H9 (cell line): Measurements from ENCODE around the gene MSMB. TPM values are rescaled to one million over a fixed set of nuclear protein-coding genes. Genes with fewer than 3 reads are reported as not detected.

Source experiments
- DNase-seq: peaks from one replicate; pipeline ENCODE4 v3.0.0-alpha.2; 2017
- H2AFZ ChIP-seq: one replicate; pipeline ENCODE4 v1.6.1; 2013; ENCODE audit warnings: mild to moderate bottlenecking, low read length, control low read depth, moderate library complexity
- H2AK5ac ChIP-seq: 2 replicates; pipeline ENCODE4 v1.6.1; 2013; ENCODE audit warnings: low read length, control low read depth, mixed read lengths; ENCODE audit not compliant: insufficient read length
- H2BK120ac ChIP-seq: one replicate; pipeline ENCODE4 v1.6.1; 2013; ENCODE audit warnings: low read depth, mild to moderate bottlenecking, low read length, control low read depth, inconsistent platforms; ENCODE audit not compliant: poor library complexity, severe bottlenecking
- H2BK12ac ChIP-seq: 2 replicates; pipeline ENCODE4 v1.6.1; 2013; ENCODE audit warnings: low read length, control low read depth, mixed read lengths, low read depth; ENCODE audit not compliant: insufficient read length
- H2BK15ac ChIP-seq: 2 replicates; pipeline ENCODE4 v1.6.1; 2013; ENCODE audit warnings: low read depth, low read length, control low read depth
- H2BK20ac ChIP-seq: one replicate; pipeline ENCODE4 v1.6.1; 2013; ENCODE audit warnings: low read depth, mild to moderate bottlenecking, low read length, control low read depth, inconsistent platforms; ENCODE audit not compliant: poor library complexity, severe bottlenecking
- H2BK5ac ChIP-seq: 2 replicates; pipeline ENCODE4 v1.6.1; 2013; ENCODE audit warnings: low read length, control low read depth, mixed read lengths; ENCODE audit not compliant: insufficient read length
- H3K14ac ChIP-seq: 2 replicates; pipeline ENCODE4 v1.6.1; 2013; ENCODE audit warnings: low read length, control low read depth; ENCODE audit not compliant: insufficient read depth
- H3K18ac ChIP-seq: 2 replicates; pipeline ENCODE4 v1.6.1; 2013; ENCODE audit warnings: low read depth, mild to moderate bottlenecking, mixed read lengths, low read length, control low read depth; ENCODE audit not compliant: insufficient read length
- H3K23ac ChIP-seq: 2 replicates; pipeline ENCODE4 v1.6.1; 2013; ENCODE audit warnings: low read length, control low read depth, mixed read lengths, low read depth; ENCODE audit not compliant: insufficient read length
- H3K23me2 ChIP-seq: 2 replicates; pipeline ENCODE4 v1.6.1; 2013; ENCODE audit warnings: low read depth, mild to moderate bottlenecking, mixed read lengths, low read length, control low read depth; ENCODE audit not compliant: insufficient read length, poor library complexity, severe bottlenecking
- H3K27ac ChIP-seq: 2 replicates; pipeline ENCODE4 v1.5.1; 2013; ENCODE audit warnings: low read length, control low read depth, mixed read lengths, low read depth; ENCODE audit not compliant: insufficient read length
- H3K27me3 ChIP-seq: 2 replicates; pipeline ENCODE4 v1.6.1; 2013; ENCODE audit warnings: low read length, control low read depth, inconsistent platforms; ENCODE audit not compliant: insufficient read depth
- H3K4ac ChIP-seq: 2 replicates; pipeline ENCODE4 v1.6.1; 2013; ENCODE audit warnings: low read depth, mild to moderate bottlenecking, control low read depth, inconsistent platforms, low read length, moderate library complexity
- H3K4me1 ChIP-seq: 2 replicates; pipeline ENCODE4 v1.6.1; 2013; ENCODE audit warnings: low read length, control low read depth, inconsistent platforms; ENCODE audit not compliant: insufficient read depth
- H3K4me2 ChIP-seq: 2 replicates; pipeline ENCODE4 v1.6.1; 2013; ENCODE audit warnings: low read length, control low read depth, mixed read lengths; ENCODE audit not compliant: insufficient read length, insufficient read depth
- H3K56ac ChIP-seq: 2 replicates; pipeline ENCODE4 v1.6.1; 2013; ENCODE audit warnings: low read depth, mild to moderate bottlenecking, mixed read lengths, low read length, control low read depth; ENCODE audit not compliant: insufficient read length
- H3K79me1 ChIP-seq: 2 replicates; pipeline ENCODE4 v1.6.1; 2013; ENCODE audit warnings: low read depth, mild to moderate bottlenecking, moderate library complexity, low read length, control low read depth, inconsistent platforms; ENCODE audit not compliant: insufficient read depth, poor library complexity, severe bottlenecking
- H3K79me2 ChIP-seq: 2 replicates; pipeline ENCODE4 v1.6.1; 2013; ENCODE audit warnings: low read length, control low read depth, inconsistent platforms; ENCODE audit not compliant: insufficient read depth
- H3K9ac ChIP-seq: 2 replicates; pipeline ENCODE4 v1.6.1; 2013; ENCODE audit warnings: low read length, control low read depth, mixed read lengths; ENCODE audit not compliant: insufficient read length; ENCODE audit errors: extremely low read depth
- H3K9me3 ChIP-seq: one replicate; pipeline ENCODE4 v1.6.1; 2013; ENCODE audit warnings: low read depth, low read length, inconsistent platforms; ENCODE audit not compliant: control insufficient read depth
- H3T11ph ChIP-seq: one replicate; pipeline ENCODE4 v1.6.1; 2013; ENCODE audit warnings: mild to moderate bottlenecking, low read length, control low read depth, inconsistent platforms
- H4K20me1 ChIP-seq: one replicate; pipeline ENCODE4 v1.6.1; 2013; ENCODE audit not compliant: control insufficient read depth, insufficient read length, insufficient read depth
- H4K5ac ChIP-seq: 2 replicates; pipeline ENCODE4 v1.6.1; 2013; ENCODE audit warnings: low read depth, mild to moderate bottlenecking, mixed read lengths, low read length, control low read depth; ENCODE audit not compliant: insufficient read length
- H4K8ac ChIP-seq: replicated peaks from 2 replicates; pipeline ENCODE4 v1.6.1; 2013; ENCODE audit warnings: low read length, control low read depth, mixed read lengths, low read depth; ENCODE audit not compliant: insufficient read length
- H4K91ac ChIP-seq: 2 replicates; pipeline ENCODE4 v1.6.1; 2013; ENCODE audit warnings: low read depth, mild to moderate bottlenecking, moderate library complexity, mixed read lengths, low read length, control low read depth; ENCODE audit not compliant: insufficient read length
- H3K27ac Mint-ChIP-seq, 3 experiments: 2 replicates in 2 of 3; 3 replicates in 1 of 3; pipeline ENCODE4 v1.8.0; 2020 to 2021; ENCODE audit warnings: mixed read lengths in 3 of 3, mild to moderate bottlenecking in 1 of 3, moderate library complexity in 1 of 3
- H3K27me3 Mint-ChIP-seq: 2 replicates; pipeline ENCODE4 v1.8.0; 2021; ENCODE audit warnings: low read depth, mild to moderate bottlenecking, moderate library complexity, mixed read lengths
- H3K36me3 Mint-ChIP-seq, 3 experiments: 2 replicates in 2 of 3; 3 replicates in 1 of 3; pipeline ENCODE4 v1.8.0; 2020 to 2021; ENCODE audit warnings: low read depth in 3 of 3, mixed read lengths in 3 of 3; ENCODE audit not compliant: insufficient read depth in 1 of 3
- H3K4me1 Mint-ChIP-seq, 2 experiments: 2 replicates each; pipeline ENCODE4 v1.8.0; 2020; ENCODE audit warnings: mixed read lengths in 2 of 2
- H3K4me3 Mint-ChIP-seq, 2 experiments: 2 replicates in 1 of 2; 3 replicates in 1 of 2; pipeline ENCODE4 v1.8.0; 2020 to 2021; ENCODE audit warnings: mild to moderate bottlenecking in 2 of 2, mixed read lengths in 2 of 2, moderate library complexity in 1 of 2
- H3K9me3 Mint-ChIP-seq, 2 experiments: 2 replicates in 1 of 2; 3 replicates in 1 of 2; pipeline ENCODE4 v1.8.0; 2020; ENCODE audit warnings: mild to moderate bottlenecking in 2 of 2, mixed read lengths in 2 of 2, moderate library complexity in 1 of 2
- CTCF ChIP-seq: fragments of 200-600 bp; sonication (generic); conservative IDR thresholded peaks from 3 replicates; pipeline ENCODE4 v1.8.0; 2021; ENCODE audit warnings: antibody characterized with exemption, mild to moderate bottlenecking
- WGBS: extraction: QIAGEN DNeasy Blood & Tissue Kit; methylation state at CpG from one replicate; pipeline ENCODE4 v1.1.7; 2013; ENCODE audit warnings: missing lambda C conversion rate, low lambda C conversion rate, mixed read lengths; ENCODE audit not compliant: insufficient read length; ENCODE audit errors: extremely low coverage; 5-methylcytosine and 5-hydroxymethylcytosine counted together
- total RNA-seq: library from RNA; stranded (reverse); gene quantifications from 2 replicates; pipeline ENCODE4 v1.2.1, GENCODE V29; 2021

MSMB gene
- total RNA-seq, 1 experiment from 2014 or later, result not detected

GRCh38 chr10:46048152-46048551 is 2.1 kb upstream of the MSMB start:
- no peak overlapping the region for H4K5ac ChIP-seq
- Mint-ChIP-seq H3K36me3 (no peaks in the 10 kb centered on the region), H3K27ac (peak overlapping the region in 1 of 3 experiments; percentile 59; a peak in 1 of 7 replicates), H3K9me3 (no peaks in the 10 kb centered on the region), H3K27me3 (peaks cover 6% of the 10 kb centered on the region), H3K4me3 (no peak overlapping the region), H3K4me1 (peaks cover 24 to 30% of the 10 kb centered on the region in 2 experiments)
- H3K23me2 ChIP-seq, result no peaks in the 10 kb centered on the region
- no peak for TF ChIP-seq CTCF
- H2BK20ac ChIP-seq, result no peak overlapping the region
- H3K9ac ChIP-seq, result no peak overlapping the region
- WGBS, result no CpG with 5 or more reads among the region's 2 CpGs
- no peak overlapping the region for H3K18ac ChIP-seq
- H3K14ac ChIP-seq, result no peak overlapping the region
- no peak overlapping the region for H3K56ac ChIP-seq
- no peak overlapping the region for H2BK12ac ChIP-seq
- H3K4ac ChIP-seq, result no peak overlapping the region
- no peak overlapping the region for H2AFZ ChIP-seq
- no peaks in the 10 kb centered on the region for H4K20me1 ChIP-seq
- no peak for DNase-seq
- no peak overlapping the region for H3T11ph ChIP-seq
- no peak overlapping the region for H3K27ac ChIP-seq
- H4K91ac ChIP-seq, result no peak overlapping the region
- peaks cover 5% of the 10 kb centered on the region; the same call in 1 of the 2 replicates for H3K4me1 ChIP-seq
- no peak overlapping the region for H2BK120ac ChIP-seq
- H2BK5ac ChIP-seq, result no peak overlapping the region
- H3K23ac ChIP-seq, result no peak overlapping the region
- H4K8ac ChIP-seq, result no peak overlapping the region
- no peak overlapping the region for H2BK15ac ChIP-seq
- H3K79me1 ChIP-seq, result no peaks in the 10 kb centered on the region
- H3K4me2 ChIP-seq, result no peak overlapping the region
- no peak overlapping the region for H2AK5ac ChIP-seq
- no peaks in the 10 kb centered on the region for H3K9me3 ChIP-seq
- no peaks in the 10 kb centered on the region for H3K27me3 ChIP-seq
- H3K79me2 ChIP-seq, result no peaks in the 10 kb centered on the region
